OCI-LY7 (cell line): ENCODE measurements around the gene VEPH1.
A peak's percentile ranks its signal among the peaks of the same experiment; 100 is the strongest.

Experiments used
- CTCF ChIP-seq: fragments of 200-600 bp; sonication (generic); conservative IDR thresholded peaks from 2 replicates; pipeline ENCODE4 v1.5.1; 2014; ENCODE audit warnings: mild to moderate bottlenecking, antibody characterized with exemption, low read length, moderate library complexity, mixed read lengths
- EZH2phosphoT487 ChIP-seq: fragments of 200-600 bp; sonication (generic); IDR thresholded peaks from 2 replicates; pipeline ENCODE4 v1.6.1; 2018; ENCODE audit warnings: low read depth, borderline replicate concordance, mild to moderate bottlenecking, mixed run types, antibody characterized with exemption, low read length, moderate library complexity, mixed read lengths

- TF ChIP-seq CTCF = 0 out of 2 replicates have a peak, but pooled peaks have one; percentile 28
- TF ChIP-seq EZH2phosphoT487 = no peak
Observed at GRCh38 chr3:157447026-157447694, 56.1 kb downstream of the VEPH1 start.
